Naive B cell (primary cell): Measurements from ENCODE around the gene FOXN3. TPM values are rescaled to one million over a fixed set of nuclear protein-coding genes. Genes with fewer than 3 reads are reported as not detected.

Experiments
- ATAC-seq, 2 donors: fragments of 150-1000 bp; cut with Tn5 transposase; 2 replicates each; pipeline ENCODE4 v1.10.0; 2021; ENCODE audit warnings: low read depth in 2 of 2, mild to moderate bottlenecking in 2 of 2, moderate library complexity in 2 of 2
- DNase-seq: peaks from one replicate; pipeline ENCODE4 v3.0.0; 2022
- H3K27ac Mint-ChIP-seq, 6 donors: one replicate each; pipeline ENCODE4 v1.8.0; 2020 to 2022; ENCODE audit warnings: mild to moderate bottlenecking in 6 of 6, mixed read lengths in 6 of 6, moderate library complexity in 5 of 6, inconsistent platforms in 2 of 6
- H3K27me3 Mint-ChIP-seq, 3 donors: one replicate each; pipeline ENCODE4 v1.8.0; 2021 to 2022; ENCODE audit warnings: mixed read lengths in 3 of 3, mild to moderate bottlenecking in 1 of 3
- H3K36me3 Mint-ChIP-seq, 2 donors: one replicate each; pipeline ENCODE4 v1.8.0; 2020 to 2022; ENCODE audit warnings: mixed read lengths in 2 of 2, inconsistent platforms in 1 of 2, mild to moderate bottlenecking in 1 of 2
- H3K4me1 Mint-ChIP-seq, 3 donors: one replicate each; pipeline ENCODE4 v1.8.0; 2020 to 2022; ENCODE audit warnings: mixed read lengths in 3 of 3, inconsistent platforms in 1 of 3, mild to moderate bottlenecking in 1 of 3, moderate library complexity in 1 of 3
- H3K4me3 Mint-ChIP-seq, 8 donors: one replicate each; pipeline ENCODE4 v1.8.0; 2020 to 2022; ENCODE audit warnings: mild to moderate bottlenecking in 8 of 8, mixed read lengths in 8 of 8, moderate library complexity in 8 of 8, inconsistent platforms in 2 of 8
- H3K9me3 Mint-ChIP-seq, 7 donors: one replicate each; pipeline ENCODE4 v1.8.0; 2020 to 2022; ENCODE audit warnings: mixed read lengths in 7 of 7, mild to moderate bottlenecking in 5 of 7, inconsistent platforms in 2 of 7, moderate library complexity in 1 of 7
- polyA plus RNA-seq, 6 donors: library from polyadenylated mRNA; unstranded; fragments of 300-500 nt; fragmentation: Illumina TruSeq; gene quantifications; one replicate each; pipeline ENCODE4 v1.2.3, GENCODE V29; 2021; ENCODE audit warnings: low read depth in 6 of 6

FOXN3 gene
- polyA plus RNA-seq, 6 donors from 2014 or later: 47.8 to 77.5 (median 58.7) TPM

DNA sequence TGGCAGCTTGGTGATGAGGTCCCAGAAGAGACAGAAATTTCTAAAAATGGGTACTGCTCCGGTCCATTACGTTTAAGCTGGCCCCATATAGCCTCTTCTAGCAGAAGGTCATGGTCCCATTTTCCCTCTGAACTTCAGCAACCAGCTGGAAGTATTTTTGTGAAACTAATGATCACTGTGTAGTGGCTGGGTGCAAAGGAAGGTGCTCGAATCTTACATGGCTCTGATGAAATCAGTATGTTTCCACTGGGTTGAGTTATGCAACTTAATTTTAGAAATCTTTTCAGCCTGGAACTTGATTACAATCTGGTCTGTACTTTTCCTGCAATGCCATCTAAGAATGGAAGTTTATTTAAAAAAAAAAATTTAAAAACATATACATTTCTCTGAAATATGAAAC is 228.5 kb downstream of the FOXN3 start:
- Mint-ChIP-seq H3K9me3 (peaks cover 0 to 1% (median 0%) of the 10 kb centered on the region in 7 donors), H3K27me3 (no peaks in the 10 kb centered on the region), H3K36me3 (peaks cover 8 to 12% of the 10 kb centered on the region in 2 donors), H3K4me3 (no peak overlapping the region), H3K4me1 (peaks cover 24 to 50% (median 39%) of the 10 kb centered on the region in 3 donors), H3K27ac (peak overlapping the region in 3 of 6 donors; percentile 50 to 88 (median 86))
- DNase-seq (no peak), ATAC-seq (no peak)

DNA sequence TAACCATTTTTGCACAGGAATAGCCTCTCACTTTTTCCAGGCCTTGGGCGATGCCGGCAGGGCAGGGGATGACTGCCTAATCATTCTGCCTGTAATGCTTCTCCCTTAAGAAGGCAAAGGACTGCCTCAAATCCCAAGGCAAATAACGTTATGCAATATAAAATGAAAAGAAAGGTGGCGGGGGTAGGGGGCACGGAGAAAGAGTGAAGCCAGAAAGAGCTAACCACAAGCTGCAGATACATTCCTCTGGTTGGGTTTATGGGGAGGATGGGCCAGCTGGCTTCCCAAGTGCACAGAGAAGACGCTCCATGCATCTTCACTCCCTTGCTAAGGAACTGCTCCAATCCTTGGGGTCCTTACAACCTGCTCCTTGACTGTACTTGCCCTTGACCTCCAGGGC is 229.5 kb downstream of the FOXN3 start:
- Mint-ChIP-seq H3K27ac (peak overlapping the region; percentile 44 to 97 (median 88)), H3K4me3 (peak overlapping the region in 6 of 8 donors; percentile 72 to 89 (median 81)), H3K36me3 (peaks cover 8 to 12% of the 10 kb centered on the region in 2 donors), H3K4me1 (peaks cover 24 to 50% (median 39%) of the 10 kb centered on the region in 3 donors), H3K27me3 (no peaks in the 10 kb centered on the region), H3K9me3 (no peaks in the 10 kb centered on the region)
- no peak for DNase-seq
- ATAC-seq: no peak

GRCh38 chr14:89186856-89187376 is 230.1 kb downstream of the FOXN3 start:
- peaks cover 24 to 50% (median 39%) of the 10 kb centered on the region in 3 donors for H3K4me1 Mint-ChIP-seq
- no peaks in the 10 kb centered on the region for H3K9me3 Mint-ChIP-seq
- peak; percentile 86 to 92 for ATAC-seq
- peaks cover 8 to 12% of the 10 kb centered on the region in 2 donors for H3K36me3 Mint-ChIP-seq
- peak; percentile 36 for DNase-seq
- peak overlapping the region; percentile 44 to 97 (median 87) for H3K27ac Mint-ChIP-seq
- peak overlapping the region; percentile 4 to 89 (median 81) for H3K4me3 Mint-ChIP-seq
- H3K27me3 Mint-ChIP-seq: no peaks in the 10 kb centered on the region

- H3K27me3 Mint-ChIP-seq: no peaks in the 10 kb centered on the region
- peaks cover 8 to 12% of the 10 kb centered on the region in 2 donors for H3K36me3 Mint-ChIP-seq
- H3K4me1 Mint-ChIP-seq: peaks cover 24 to 55% (median 45%) of the 10 kb centered on the region in 3 donors
- DNase-seq: no peak
- no peak for ATAC-seq
- no peaks in the 10 kb centered on the region for H3K9me3 Mint-ChIP-seq
- H3K27ac Mint-ChIP-seq: peak overlapping the region; percentile 61 to 97 (median 87)
- peak overlapping the region; percentile 4 to 89 (median 81) for H3K4me3 Mint-ChIP-seq
Measured at GRCh38 chr14:89185919-89186855, 230.8 kb downstream of the FOXN3 start.

- Mint-ChIP-seq H3K27me3 (no peaks in the 10 kb centered on the region), H3K4me1 (peaks cover 24 to 52% (median 50%) of the 10 kb centered on the region in 3 donors), H3K9me3 (no peaks in the 10 kb centered on the region), H3K36me3 (peaks cover 8 to 10% of the 10 kb centered on the region in 2 donors), H3K27ac (peak overlapping the region in 4 of 6 donors; percentile 13 to 87 (median 51)), H3K4me3 (peak overlapping the region in 3 of 8 donors; percentile 24 to 37 (median 26))
- DNase-seq (no peak), ATAC-seq (no peak)
Measured at GRCh38 chr14:89184952-89185351, 232.1 kb downstream of the FOXN3 start.

- H3K27me3 Mint-ChIP-seq: no peaks in the 10 kb centered on the region
- peaks cover 21 to 51% (median 41%) of the 10 kb centered on the region in 3 donors for H3K4me1 Mint-ChIP-seq
- H3K27ac Mint-ChIP-seq: peak overlapping the region in 3 of 6 donors; percentile 9 to 27 (median 17)
- no peaks in the 10 kb centered on the region for H3K9me3 Mint-ChIP-seq
- no peak for ATAC-seq
- no peak for DNase-seq
- H3K4me3 Mint-ChIP-seq: no peak overlapping the region
- H3K36me3 Mint-ChIP-seq: peaks cover 5 to 17% of the 10 kb centered on the region in 2 donors
Measured at GRCh38 chr14:89182326-89182725, 234.7 kb downstream of the FOXN3 start.

DNA sequence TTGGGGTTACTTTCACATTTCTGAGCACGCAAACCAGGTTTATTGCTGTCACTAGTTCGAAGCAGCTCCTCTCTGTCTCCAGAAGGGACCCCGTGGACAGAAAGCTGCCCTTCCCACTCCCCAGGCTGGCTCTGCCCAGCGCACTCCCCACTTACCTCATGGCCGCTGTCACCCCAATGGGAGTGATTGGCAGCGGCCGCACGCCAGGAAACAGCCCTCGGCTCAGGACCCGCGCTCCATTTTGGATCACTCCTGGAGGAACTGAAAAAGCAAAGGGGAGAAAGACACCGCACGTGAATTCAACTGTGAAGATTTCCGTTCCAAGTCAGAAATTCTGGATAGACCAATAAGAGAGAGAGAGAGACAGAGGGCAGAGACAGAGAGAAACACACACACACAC is 236.5 kb downstream of the FOXN3 start:
- H3K36me3 Mint-ChIP-seq: peaks cover 5 to 17% of the 10 kb centered on the region in 2 donors
- peaks cover 12 to 39% (median 30%) of the 10 kb centered on the region in 3 donors for H3K4me1 Mint-ChIP-seq
- H3K27ac Mint-ChIP-seq: peak overlapping the region in 2 of 6 donors; percentile 9 to 47
- H3K27me3 Mint-ChIP-seq: no peaks in the 10 kb centered on the region
- ATAC-seq (no peak), DNase-seq (no peak)
- no peaks in the 10 kb centered on the region for H3K9me3 Mint-ChIP-seq
- H3K4me3 Mint-ChIP-seq: no peak overlapping the region

DNA sequence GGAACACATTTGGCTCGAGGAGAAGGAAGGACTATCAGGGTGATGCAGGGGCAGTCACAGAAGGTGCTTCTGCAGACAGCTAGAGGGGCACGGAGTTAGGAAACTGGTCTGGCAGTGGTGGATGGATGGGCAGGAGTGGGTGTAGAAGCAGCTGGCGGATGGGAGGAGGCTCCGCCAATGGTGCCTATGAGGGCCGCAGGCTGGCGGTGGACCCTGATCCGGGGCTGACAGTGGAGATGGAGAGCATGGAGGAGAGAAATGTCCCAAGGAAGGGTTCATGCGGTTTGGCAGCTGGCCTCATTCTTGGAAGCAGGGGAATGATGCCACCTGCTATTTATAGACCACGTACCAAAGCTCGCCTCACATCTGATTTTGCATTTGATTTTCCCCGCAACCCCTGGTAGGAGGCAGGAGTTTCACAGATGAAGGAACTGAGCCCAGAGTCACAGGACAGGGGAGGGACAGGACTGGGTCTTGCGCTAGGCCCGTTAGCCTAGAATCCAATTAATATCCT is 237.1 kb downstream of the FOXN3 start:
- H3K36me3 Mint-ChIP-seq: peaks cover 5 to 12% of the 10 kb centered on the region in 2 donors
- H3K4me1 Mint-ChIP-seq: peaks cover 12 to 33% (median 25%) of the 10 kb centered on the region in 3 donors
- peak overlapping the region in 4 of 6 donors; percentile 9 to 81 (median 36) for H3K27ac Mint-ChIP-seq
- no peaks in the 10 kb centered on the region for H3K27me3 Mint-ChIP-seq
- H3K4me3 Mint-ChIP-seq: no peak overlapping the region
- H3K9me3 Mint-ChIP-seq: no peaks in the 10 kb centered on the region
- no peak for DNase-seq
- no peak for ATAC-seq

DNA sequence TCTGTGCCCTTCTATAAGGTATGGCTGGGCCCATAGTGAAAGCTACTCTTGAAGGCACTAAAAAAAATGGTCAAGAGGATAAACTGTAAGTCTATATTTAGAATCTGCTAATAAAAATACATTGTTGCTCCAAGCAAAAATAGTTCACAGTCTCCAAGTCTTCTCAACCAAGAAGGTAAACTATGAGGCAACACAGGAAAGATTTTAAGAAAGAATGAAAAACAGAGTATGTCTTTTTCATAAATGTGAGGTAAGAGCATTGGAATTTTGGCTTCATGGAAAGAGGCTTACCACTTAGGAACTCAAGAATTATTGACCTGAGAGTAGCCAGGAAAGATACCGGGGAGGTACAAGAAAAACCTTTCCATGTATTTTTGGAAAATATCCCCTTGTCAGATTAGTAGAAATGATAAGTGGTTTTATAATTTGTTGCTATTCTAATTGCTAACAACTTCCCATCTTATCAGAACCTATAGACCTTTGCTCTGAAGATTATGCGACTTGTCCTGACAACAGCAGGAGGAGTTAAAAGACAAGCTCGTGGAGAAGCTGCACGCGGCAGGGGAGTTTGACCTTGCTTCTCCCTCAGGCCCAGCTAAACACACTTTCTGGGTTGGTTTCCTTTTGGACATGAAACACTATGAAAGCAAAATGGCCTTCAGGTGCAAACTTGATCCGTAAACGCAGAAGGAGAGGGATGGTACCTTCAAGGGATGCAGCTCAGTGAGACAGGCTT is 238.1 kb downstream of the FOXN3 start:
- H3K4me3 Mint-ChIP-seq: no peak overlapping the region
- no peaks in the 10 kb centered on the region for H3K27me3 Mint-ChIP-seq
- DNase-seq (no peak), ATAC-seq (no peak)
- peaks cover 12 to 29% (median 21%) of the 10 kb centered on the region in 3 donors for H3K4me1 Mint-ChIP-seq
- H3K27ac Mint-ChIP-seq: peak overlapping the region in 4 of 6 donors; percentile 19 to 70 (median 64)
- peaks cover 9% of the 10 kb centered on the region in 2 donors for H3K36me3 Mint-ChIP-seq
- no peaks in the 10 kb centered on the region for H3K9me3 Mint-ChIP-seq

DNA sequence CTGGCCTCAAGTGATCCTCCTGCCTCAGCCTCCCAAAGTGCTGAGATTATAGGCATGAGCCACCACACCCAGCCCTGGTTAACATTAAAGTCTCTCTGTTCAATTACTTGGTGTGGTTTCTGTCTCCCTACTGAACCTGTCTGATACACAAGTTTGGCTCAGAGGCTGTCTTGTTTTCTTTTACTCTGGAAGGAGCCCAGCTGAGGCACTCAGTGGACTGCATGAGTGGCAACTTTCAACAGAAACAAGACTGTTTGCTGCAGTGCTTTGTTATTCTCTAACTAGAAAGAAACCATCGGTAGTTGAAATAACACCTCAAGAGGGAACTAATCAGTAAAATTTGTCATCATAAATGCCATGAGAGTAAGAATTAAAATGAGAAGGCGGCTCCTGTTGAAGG is 238.7 kb downstream of the FOXN3 start:
- no peaks in the 10 kb centered on the region for H3K9me3 Mint-ChIP-seq
- DNase-seq (no peak), ATAC-seq (no peak)
- H3K36me3 Mint-ChIP-seq: peaks cover 9% of the 10 kb centered on the region in 2 donors
- H3K4me1 Mint-ChIP-seq: peaks cover 12 to 29% (median 20%) of the 10 kb centered on the region in 3 donors
- H3K27me3 Mint-ChIP-seq: no peaks in the 10 kb centered on the region
- H3K4me3 Mint-ChIP-seq: no peak overlapping the region
- H3K27ac Mint-ChIP-seq: peak overlapping the region in 4 of 6 donors; percentile 18 to 67 (median 44)

GRCh38 chr14:89175881-89176799 is 240.9 kb downstream of the FOXN3 start:
- no peak overlapping the region for H3K4me3 Mint-ChIP-seq
- DNase-seq (no peak), ATAC-seq (no peak)
- H3K27me3 Mint-ChIP-seq: no peaks in the 10 kb centered on the region
- H3K9me3 Mint-ChIP-seq: peaks cover 0 to 18% (median 2%) of the 10 kb centered on the region in 7 donors
- peaks cover 12 to 24% (median 15%) of the 10 kb centered on the region in 3 donors for H3K4me1 Mint-ChIP-seq
- H3K27ac Mint-ChIP-seq: peak overlapping the region in 3 of 6 donors; percentile 20 to 51 (median 31)
- peaks cover 17 to 19% of the 10 kb centered on the region in 2 donors for H3K36me3 Mint-ChIP-seq

GRCh38 chr14:89171628-89172027 is 245.4 kb downstream of the FOXN3 start:
- DNase-seq (no peak), ATAC-seq (no peak)
- Mint-ChIP-seq H3K36me3 (peaks cover 28 to 32% of the 10 kb centered on the region in 2 donors), H3K9me3 (peaks cover 6 to 37% (median 15%) of the 10 kb centered on the region in 7 donors), H3K27ac (no peak overlapping the region), H3K4me1 (peaks cover 6 to 15% (median 13%) of the 10 kb centered on the region in 3 donors), H3K27me3 (no peaks in the 10 kb centered on the region), H3K4me3 (no peak overlapping the region)
